Natural killer cell (primary cell): ENCODE measurements around the gene NAB1. TPM values are rescaled to one million over a fixed set of nuclear protein-coding genes. Genes with fewer than 3 reads are reported as not detected.

ENCODE experiments used
- ATAC-seq, 3 donors: fragments of 150-1000 bp in 2 of 3; fragments of 200-7000 bp in 1 of 3; cut with Tn5 transposase; 1 replicate in 1 of 3; 2 replicates in 2 of 3; pipeline ENCODE4 v1.10.0; 2021; ENCODE audit warnings: mild to moderate bottlenecking in 2 of 3, moderate library complexity in 2 of 3
- DNase-seq, 2 donors: peaks; one replicate each; pipeline versions ENCODE4 v3.0.0 to v3.0.0-alpha.2; 2013 to 2021; ENCODE audit warnings: mixed read lengths in 1 of 2
- H3K27ac ChIP-seq: one replicate; pipeline ENCODE4 v1.5.1; 2013; ENCODE audit warnings: mild to moderate bottlenecking, low read length
- H3K27me3 ChIP-seq: one replicate; pipeline ENCODE4 v1.6.1; 2013; ENCODE audit warnings: low read length; ENCODE audit not compliant: control insufficient read depth, insufficient read depth
- H3K36me3 ChIP-seq: one replicate; pipeline ENCODE4 v1.6.1; 2013; ENCODE audit warnings: low read length; ENCODE audit not compliant: control insufficient read depth, insufficient read depth
- H3K4me1 ChIP-seq: one replicate; pipeline ENCODE4 v1.6.1; 2013; ENCODE audit warnings: low read length; ENCODE audit not compliant: control insufficient read depth, insufficient read depth
- H3K4me3 ChIP-seq: one replicate; pipeline ENCODE4 v1.5.1; 2013; ENCODE audit warnings: low read length
- H3K9me3 ChIP-seq: one replicate; pipeline ENCODE4 v1.6.1; 2013; ENCODE audit warnings: low read length; ENCODE audit not compliant: control insufficient read depth, insufficient read depth
- H3K27ac Mint-ChIP-seq, 2 donors: one replicate each; pipeline ENCODE4 v1.8.0; 2022; ENCODE audit warnings: mild to moderate bottlenecking in 2 of 2, mixed read lengths in 2 of 2, moderate library complexity in 1 of 2
- H3K27me3 Mint-ChIP-seq, 2 donors: one replicate each; pipeline ENCODE4 v1.8.0; 2022; ENCODE audit warnings: low read depth in 2 of 2, mixed read lengths in 2 of 2
- H3K36me3 Mint-ChIP-seq: one replicate; pipeline ENCODE4 v1.8.0; 2022; ENCODE audit warnings: mixed read lengths
- H3K4me1 Mint-ChIP-seq, 2 donors: one replicate each; pipeline ENCODE4 v1.8.0; 2022; ENCODE audit warnings: mixed read lengths in 2 of 2
- H3K4me3 Mint-ChIP-seq: one replicate; pipeline ENCODE4 v1.8.0; 2022; ENCODE audit warnings: mild to moderate bottlenecking, moderate library complexity, mixed read lengths
- H3K9me3 Mint-ChIP-seq, 2 donors: one replicate each; pipeline ENCODE4 v1.8.0; 2022; ENCODE audit warnings: mixed read lengths in 2 of 2
- WGBS: methylation state at CpG from one replicate; pipeline ENCODE4 v1.1.7; 2013; ENCODE audit warnings: missing lambda C conversion rate; ENCODE audit not compliant: insufficient coverage; 5-methylcytosine and 5-hydroxymethylcytosine counted together
- intact Hi-C: fragments of 100-400 bp; cut with micrococcal nuclease; formaldehyde crosslinking; loops from one replicate; pipeline ENCODE4 v1.14.2; 2022
- total RNA-seq, 4 donors: library from RNA; stranded (reverse); fragments of 120-200 nt in 1 of 4; gene quantifications; one replicate each; pipeline versions ENCODE4 v1.2.3 to v1.2.4, GENCODE V29; 2013 to 2022
- TF ChIP-seq, protein P1 (sequence below): fragments of 200-600 bp; IDR thresholded peaks from one replicate; pipeline ENCODE4 v1.8.0; 2022; ENCODE audit warnings: antibody characterized with exemption

The NAB1 gene
- total RNA-seq, 3 donors from 2014 or later (not counting 1 experiment from before 2014, with no cell fraction given) = 31.2 to 42.0 (median 37.8) TPM

DNA sequence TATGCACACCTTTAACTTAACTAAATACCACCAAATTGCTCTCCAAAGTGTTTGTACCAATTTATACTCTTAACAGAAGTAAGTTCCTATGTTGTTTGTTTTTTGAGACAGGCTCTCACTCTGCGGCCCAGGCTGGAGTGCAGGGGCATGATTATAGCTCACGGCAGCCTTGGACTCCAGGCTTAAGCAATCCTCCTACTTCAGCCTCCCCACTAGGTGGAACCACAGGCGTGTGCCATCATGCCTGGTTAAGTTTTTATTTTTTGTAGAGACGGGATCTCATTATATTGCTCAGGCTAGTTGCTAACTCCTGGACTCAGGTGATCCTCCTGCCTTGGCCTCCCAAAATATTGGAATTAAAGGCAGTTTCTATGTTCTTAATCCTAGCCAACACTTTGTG, 13.1 kb upstream of the NAB1 start:
- DNase-seq = peak in 1 of 2 donors; percentile 59

DNA sequence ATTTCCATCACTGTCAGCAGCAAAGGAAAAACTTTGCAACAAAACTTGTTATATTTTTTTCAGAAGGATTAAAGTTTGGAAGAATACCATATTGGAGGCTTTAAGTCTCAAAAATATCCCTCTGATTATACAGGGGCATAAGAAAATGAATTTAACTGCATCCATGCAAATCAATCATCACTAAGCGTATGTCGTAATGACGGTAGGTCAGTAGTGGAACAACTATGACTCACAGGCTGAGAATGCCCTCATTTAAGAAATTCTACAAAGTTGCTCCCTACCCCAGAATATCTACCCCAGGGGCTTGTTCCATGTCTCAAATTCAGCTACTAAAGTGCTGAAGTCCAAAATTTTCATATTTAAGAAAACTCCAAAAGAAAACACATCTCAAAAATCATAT, 12.5 kb upstream of the NAB1 start:
- Mint-ChIP-seq H3K4me3 (no peak overlapping the region), H3K4me1 (no peaks in the 10 kb centered on the region), H3K27me3 (no peaks in the 10 kb centered on the region), H3K9me3 (no peaks in the 10 kb centered on the region), H3K27ac (no peak overlapping the region), H3K36me3 (no peaks in the 10 kb centered on the region)
- DNase-seq = no peak
- intact Hi-C loops = loop anchor here (10.0 kb wide), 1 partner anchor 48 kb away; no protein-coding TSS in a partner anchor
- no peaks in the 10 kb centered on the region for H3K4me1 ChIP-seq
- H3K36me3 ChIP-seq = no peaks in the 10 kb centered on the region
- TF ChIP-seq, protein P1, sequence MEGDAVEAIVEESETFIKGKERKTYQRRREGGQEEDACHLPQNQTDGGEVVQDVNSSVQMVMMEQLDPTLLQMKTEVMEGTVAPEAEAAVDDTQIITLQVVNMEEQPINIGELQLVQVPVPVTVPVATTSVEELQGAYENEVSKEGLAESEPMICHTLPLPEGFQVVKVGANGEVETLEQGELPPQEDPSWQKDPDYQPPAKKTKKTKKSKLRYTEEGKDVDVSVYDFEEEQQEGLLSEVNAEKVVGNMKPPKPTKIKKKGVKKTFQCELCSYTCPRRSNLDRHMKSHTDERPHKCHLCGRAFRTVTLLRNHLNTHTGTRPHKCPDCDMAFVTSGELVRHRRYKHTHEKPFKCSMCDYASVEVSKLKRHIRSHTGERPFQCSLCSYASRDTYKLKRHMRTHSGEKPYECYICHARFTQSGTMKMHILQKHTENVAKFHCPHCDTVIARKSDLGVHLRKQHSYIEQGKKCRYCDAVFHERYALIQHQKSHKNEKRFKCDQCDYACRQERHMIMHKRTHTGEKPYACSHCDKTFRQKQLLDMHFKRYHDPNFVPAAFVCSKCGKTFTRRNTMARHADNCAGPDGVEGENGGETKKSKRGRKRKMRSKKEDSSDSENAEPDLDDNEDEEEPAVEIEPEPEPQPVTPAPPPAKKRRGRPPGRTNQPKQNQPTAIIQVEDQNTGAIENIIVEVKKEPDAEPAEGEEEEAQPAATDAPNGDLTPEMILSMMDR = no peak
- no peak overlapping the region for H3K27ac ChIP-seq
- H3K4me3 ChIP-seq = no peak overlapping the region
- no peaks in the 10 kb centered on the region for H3K9me3 ChIP-seq
- H3K27me3 ChIP-seq = no peaks in the 10 kb centered on the region
- no peak for ATAC-seq
- WGBS = 95% methylated on average over 3 of the region's 3 CpGs

More for the DNA sequence above, 13.1 kb upstream of the NAB1 start:
- Mint-ChIP-seq H3K27me3 (no peaks in the 10 kb centered on the region), H3K9me3 (no peaks in the 10 kb centered on the region), H3K4me1 (no peaks in the 10 kb centered on the region), H3K4me3 (no peak overlapping the region), H3K36me3 (no peaks in the 10 kb centered on the region), H3K27ac (no peak overlapping the region)
- Histone ChIP-seq H3K4me3 (no peak overlapping the region), H3K4me1 (no peaks in the 10 kb centered on the region), H3K9me3 (no peaks in the 10 kb centered on the region), H3K27ac (no peak overlapping the region), H3K36me3 (no peaks in the 10 kb centered on the region), H3K27me3 (no peaks in the 10 kb centered on the region)
- intact Hi-C loops = loop anchor here (10.0 kb wide), 1 partner anchor 49 kb away; no protein-coding TSS in a partner anchor
- ATAC-seq = peak in 1 of 3 donors; percentile 44
- TF ChIP-seq, protein P1 = no peak
- WGBS = 94% methylated on average over 3 of the region's 4 CpGs

DNA sequence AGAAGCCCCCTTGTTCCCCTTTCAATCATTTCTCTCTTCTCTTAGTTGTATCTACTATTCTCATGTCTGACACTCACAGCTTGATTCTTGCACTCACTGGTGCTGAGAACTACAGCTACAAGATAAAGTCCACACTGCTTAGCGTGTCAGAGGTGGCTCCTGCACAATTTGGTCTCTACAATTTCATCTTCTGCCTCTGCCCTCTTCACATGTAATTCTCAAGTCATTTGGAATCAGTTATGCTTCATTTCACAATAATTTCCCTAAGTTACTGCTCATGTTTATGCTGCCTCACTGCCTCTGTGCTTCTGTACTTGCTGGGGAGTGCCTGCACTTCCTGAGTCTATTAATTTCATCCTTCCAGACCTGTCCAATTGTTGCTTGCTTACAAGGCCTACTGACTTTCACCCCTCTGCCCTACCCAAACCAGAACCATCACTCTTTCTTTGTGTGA, 11.6 kb upstream of the NAB1 start:
- Histone ChIP-seq H3K27me3 (no peaks in the 10 kb centered on the region), H3K4me3 (no peak overlapping the region), H3K9me3 (no peaks in the 10 kb centered on the region), H3K27ac (no peak overlapping the region), H3K4me1 (no peaks in the 10 kb centered on the region), H3K36me3 (no peaks in the 10 kb centered on the region)
- TF ChIP-seq, protein P1 = no peak
- no peak for DNase-seq
- intact Hi-C loops = loop anchor here (10.0 kb wide), 1 partner anchor 47 kb away; no protein-coding TSS in a partner anchor
- H3K9me3 Mint-ChIP-seq = no peaks in the 10 kb centered on the region
- no peak overlapping the region for H3K4me3 Mint-ChIP-seq
- 73% methylated on average over 1 of the region's 1 CpG for WGBS
- H3K4me1 Mint-ChIP-seq = no peaks in the 10 kb centered on the region
- no peak for ATAC-seq
- H3K27me3 Mint-ChIP-seq = no peaks in the 10 kb centered on the region
- H3K36me3 Mint-ChIP-seq = no peaks in the 10 kb centered on the region
- H3K27ac Mint-ChIP-seq = no peak overlapping the region
